Brain microvascular endothelial cell (primary cell): ENCODE measurements around the gene JAM3.

Experiments
- DNase-seq: peaks from one replicate; pipeline ENCODE4 v3.0.0-alpha.2; 2020
- H3K27ac ChIP-seq: fragments of 250-450 bp; sonication (Bioruptor Pico); 2 replicates; pipeline ENCODE4 v1.5.1; 2020; ENCODE audit warnings: mild to moderate bottlenecking, moderate library complexity
- H3K27me3 ChIP-seq: fragments of 250-450 bp; sonication (Bioruptor Pico); replicated peaks from 2 replicates; pipeline ENCODE4 v1.5.1; 2020; ENCODE audit warnings: mild to moderate bottlenecking
- H3K36me3 ChIP-seq: fragments of 250-450 bp; sonication (Bioruptor Pico); replicated peaks from 2 replicates; pipeline ENCODE4 v1.5.1; 2020; ENCODE audit warnings: mild to moderate bottlenecking
- H3K4me3 ChIP-seq: 2 replicates; pipeline ENCODE4 v1.5.1; 2011; ENCODE audit warnings: low read depth, mild to moderate bottlenecking, control low read depth, low read length, moderate library complexity
- in situ Hi-C: cut with HindIII; loops from 2 replicates; pipeline ENCODE4 v1.10.0; 2017; ENCODE audit warnings: low sequenced_read_pairs, low pct_ligation_motif_present
- TF ChIP-seq, protein P1 (sequence below): IDR thresholded peaks from 2 replicates; pipeline ENCODE4 v1.5.1; 2011; ENCODE audit warnings: low read depth, mild to moderate bottlenecking, moderate library complexity, low read length, control low read depth, inconsistent platforms; ENCODE audit errors: missing control alignments

JAM3 gene

DNA sequence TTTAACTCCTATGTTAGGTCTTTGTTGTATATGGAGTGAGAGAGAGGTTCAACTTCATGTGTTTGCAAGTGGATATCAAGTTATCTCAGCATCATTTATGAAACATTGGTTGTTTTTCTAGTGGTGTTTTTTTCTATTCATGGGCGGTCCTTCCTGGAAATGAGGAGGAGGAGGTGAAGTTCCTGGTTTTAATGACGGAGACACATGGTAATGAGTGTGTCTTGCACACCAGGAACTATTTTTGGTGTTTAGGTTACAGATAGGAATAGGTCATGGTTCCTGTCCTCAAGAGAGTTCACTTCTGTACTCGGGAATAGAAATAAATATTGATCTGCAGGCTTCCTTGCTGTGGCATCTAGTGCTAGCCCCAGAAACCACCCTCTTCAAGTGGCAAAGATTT is 74.9 kb downstream of the JAM3 start:
- TF ChIP-seq, protein P1, sequence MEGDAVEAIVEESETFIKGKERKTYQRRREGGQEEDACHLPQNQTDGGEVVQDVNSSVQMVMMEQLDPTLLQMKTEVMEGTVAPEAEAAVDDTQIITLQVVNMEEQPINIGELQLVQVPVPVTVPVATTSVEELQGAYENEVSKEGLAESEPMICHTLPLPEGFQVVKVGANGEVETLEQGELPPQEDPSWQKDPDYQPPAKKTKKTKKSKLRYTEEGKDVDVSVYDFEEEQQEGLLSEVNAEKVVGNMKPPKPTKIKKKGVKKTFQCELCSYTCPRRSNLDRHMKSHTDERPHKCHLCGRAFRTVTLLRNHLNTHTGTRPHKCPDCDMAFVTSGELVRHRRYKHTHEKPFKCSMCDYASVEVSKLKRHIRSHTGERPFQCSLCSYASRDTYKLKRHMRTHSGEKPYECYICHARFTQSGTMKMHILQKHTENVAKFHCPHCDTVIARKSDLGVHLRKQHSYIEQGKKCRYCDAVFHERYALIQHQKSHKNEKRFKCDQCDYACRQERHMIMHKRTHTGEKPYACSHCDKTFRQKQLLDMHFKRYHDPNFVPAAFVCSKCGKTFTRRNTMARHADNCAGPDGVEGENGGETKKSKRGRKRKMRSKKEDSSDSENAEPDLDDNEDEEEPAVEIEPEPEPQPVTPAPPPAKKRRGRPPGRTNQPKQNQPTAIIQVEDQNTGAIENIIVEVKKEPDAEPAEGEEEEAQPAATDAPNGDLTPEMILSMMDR: no peak
- in situ Hi-C loops: no loop called here

GRCh38 chr11:134144744-134145143 is 75.9 kb downstream of the JAM3 start:
- no peak overlapping the region for H3K27ac ChIP-seq
- H3K4me3 ChIP-seq: no peak overlapping the region
- H3K36me3 ChIP-seq: peaks cover 13% of the 10 kb centered on the region
- in situ Hi-C loops: no loop called here
- no peak for DNase-seq
- TF ChIP-seq, protein P1: no peak
- no peaks in the 10 kb centered on the region for H3K27me3 ChIP-seq

More for the DNA sequence above, 74.9 kb downstream of the JAM3 start:
- Histone ChIP-seq H3K36me3 (peaks cover 6% of the 10 kb centered on the region), H3K27ac (no peak overlapping the region), H3K4me3 (no peak overlapping the region), H3K27me3 (no peaks in the 10 kb centered on the region)
- DNase-seq: no peak

DNA sequence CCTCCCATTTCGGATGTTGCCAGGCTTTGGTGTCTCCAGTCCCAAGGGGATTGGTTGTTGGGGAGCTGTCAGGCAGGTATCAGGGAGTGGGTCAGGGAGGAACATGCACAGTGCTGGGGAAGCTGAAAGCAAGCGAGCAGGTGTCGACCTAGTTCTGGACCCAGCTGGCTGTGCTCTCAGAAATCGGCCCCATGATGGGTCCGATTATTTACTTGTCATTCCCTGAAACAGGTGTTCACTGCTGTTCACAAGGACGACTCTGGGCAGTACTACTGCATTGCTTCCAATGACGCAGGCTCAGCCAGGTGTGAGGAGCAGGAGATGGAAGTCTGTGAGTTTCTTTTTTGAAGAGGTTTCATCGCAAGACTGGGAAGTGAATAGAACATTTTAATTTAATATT is 76.8 kb downstream of the JAM3 start:
- TF ChIP-seq, protein P1: no peak
- no peak for DNase-seq
- Histone ChIP-seq H3K4me3 (no peak overlapping the region), H3K27me3 (no peaks in the 10 kb centered on the region), H3K36me3 (peaks cover 13% of the 10 kb centered on the region), H3K27ac (no peak overlapping the region)
- in situ Hi-C loops: no loop called here

GRCh38 chr11:134146598-134146997 is 77.7 kb downstream of the JAM3 start:
- TF ChIP-seq, protein P1: no peak
- no peak overlapping the region for H3K4me3 ChIP-seq
- H3K27me3 ChIP-seq: no peaks in the 10 kb centered on the region
- peaks cover 13% of the 10 kb centered on the region for H3K36me3 ChIP-seq
- in situ Hi-C loops: no loop called here
- no peak for DNase-seq
- H3K27ac ChIP-seq: no peak overlapping the region

GRCh38 chr11:134149371-134149770 is 80.5 kb downstream of the JAM3 start:
- no peak overlapping the region for H3K27ac ChIP-seq
- DNase-seq: no peak
- TF ChIP-seq, protein P1: no peak
- H3K27me3 ChIP-seq: no peaks in the 10 kb centered on the region
- in situ Hi-C loops: no loop called here
- peaks cover 18% of the 10 kb centered on the region for H3K36me3 ChIP-seq
- H3K4me3 ChIP-seq: no peak overlapping the region

- no peak for DNase-seq
- TF ChIP-seq, protein P1: no peak
- Histone ChIP-seq H3K27ac (no peak overlapping the region), H3K27me3 (no peaks in the 10 kb centered on the region), H3K36me3 (peaks cover 13% of the 10 kb centered on the region), H3K4me3 (no peak overlapping the region)
- in situ Hi-C loops: no loop called here
Observed at GRCh38 chr11:134150195-134150903, 81.5 kb downstream of the JAM3 start.
